Measurements from ENCODE around the gene METTL23. TPM values are rescaled to one million over a fixed set of nuclear protein-coding genes. Genes with fewer than 3 reads are reported as not detected.

Gene METTL23
- total RNA-seq, 1 donor from 2014 or later = 31.2 TPM

- no peak for DNase-seq (ENCODE audit: low spot score in 2 of 2)
- Histone ChIP-seq H3K27me3 (no peaks in the 10 kb centered on the region), H3K4me1 (peaks cover 4 to 32% of the 10 kb centered on the region in 2 donors), H3K36me3 (peaks cover 29 to 57% of the 10 kb centered on the region in 2 donors), H3K9me3 (no peaks in the 10 kb centered on the region), H3K27ac (peak overlapping the region in 1 of 2 donors; percentile 28), H3K4me3 (no peak overlapping the region)
- intact Hi-C loops (cut with DNase I) = loop anchor here (10.0 kb wide), 1 partner anchor 672 kb away; no protein-coding TSS in a partner anchor
- no peak for TF ChIP-seq CTCF (IDR thresholded peaks at IDR 0.05)
These were observed 6.3 kb downstream of the METTL23 start for GRCh38 chr17:76732734-76733617.

DNA sequence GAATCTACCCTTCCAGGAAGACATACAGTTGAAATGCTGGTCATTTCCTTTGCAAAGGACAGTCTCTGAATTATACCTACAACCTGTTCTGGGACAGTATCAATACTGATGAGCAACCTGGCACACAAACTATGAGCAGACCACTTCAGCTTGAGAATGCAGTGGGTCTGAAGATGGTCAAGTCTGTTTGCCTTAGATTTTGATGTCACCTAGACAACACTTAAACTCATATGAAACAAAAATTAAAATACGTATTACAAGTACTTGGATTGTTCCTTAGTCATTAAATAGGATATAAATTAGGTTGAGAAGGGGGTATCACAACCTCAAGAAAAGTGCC, 6.9 kb downstream of the METTL23 start:
- H3K4me1 ChIP-seq = peaks cover 5 to 33% of the 10 kb centered on the region in 2 donors
- H3K27me3 ChIP-seq = no peaks in the 10 kb centered on the region
- H3K4me3 ChIP-seq = no peak overlapping the region
- no peak for DNase-seq (ENCODE audit: low spot score in 2 of 2)
- intact Hi-C loops (cut with DNase I) = loop anchor here (10.0 kb wide), 1 partner anchor 671 kb away; no protein-coding TSS in a partner anchor
- no peaks in the 10 kb centered on the region for H3K9me3 ChIP-seq
- peaks cover 29 to 57% of the 10 kb centered on the region in 2 donors for H3K36me3 ChIP-seq
- TF ChIP-seq CTCF (IDR thresholded peaks at IDR 0.05) = no peak
- H3K27ac ChIP-seq = peak overlapping the region in 1 of 2 donors; percentile 28

DNA sequence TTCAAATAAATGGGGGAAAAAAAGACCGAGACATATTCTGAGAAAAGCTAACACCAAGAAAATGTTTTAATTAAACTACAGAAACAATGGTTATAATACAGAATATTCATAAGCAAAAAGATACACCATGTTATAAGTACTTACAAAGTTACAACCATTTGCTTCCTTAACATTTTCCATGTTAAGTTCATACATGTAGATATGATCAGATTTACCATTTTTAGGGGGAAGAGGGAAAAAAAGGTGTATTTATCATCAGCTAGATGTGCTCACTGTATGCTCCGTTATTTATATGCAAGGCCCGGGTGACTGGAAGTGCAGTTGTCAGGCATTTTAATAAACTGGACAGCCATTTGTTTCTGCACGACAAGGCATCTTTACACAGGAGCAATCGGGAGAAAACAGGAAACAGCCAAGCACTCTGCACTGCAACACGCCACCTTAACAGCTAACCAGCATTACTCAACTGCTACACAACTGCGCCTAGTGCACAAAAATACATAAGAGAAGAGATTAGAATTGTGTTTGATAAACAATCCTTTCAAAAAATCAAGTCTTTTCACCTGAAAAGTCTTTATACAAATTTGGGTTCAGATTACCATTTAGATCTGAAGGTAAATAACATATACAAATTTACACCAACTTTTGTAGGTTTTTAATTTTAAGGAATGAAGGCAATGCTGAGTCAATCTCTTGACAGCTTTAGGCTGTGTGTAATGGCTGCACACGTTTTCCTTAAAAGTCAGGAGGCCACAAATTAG, 7.6 kb downstream of the METTL23 start:
- Histone ChIP-seq H3K36me3 (peaks cover 29 to 57% of the 10 kb centered on the region in 2 donors), H3K9me3 (no peaks in the 10 kb centered on the region), H3K4me1 (peaks cover 5 to 39% of the 10 kb centered on the region in 2 donors), H3K27me3 (no peaks in the 10 kb centered on the region), H3K4me3 (peak overlapping the region in 1 of 2 donors; percentile 92), H3K27ac (peak overlapping the region in 1 of 2 donors; percentile 98)
- intact Hi-C loops (cut with DNase I) = loop anchor here (10.0 kb wide), 1 partner anchor 671 kb away; no protein-coding TSS in a partner anchor
- no peak for TF ChIP-seq CTCF (IDR thresholded peaks at IDR 0.05)
- DNase-seq (ENCODE audit: low spot score in 2 of 2) = no peak

GRCh38 chr17:76735006-76735405, 8.4 kb downstream of the METTL23 start:
- no peak for TF ChIP-seq CTCF (IDR thresholded peaks at IDR 0.05)
- Histone ChIP-seq H3K4me3 (peak overlapping the region; percentile 92 to 97), H3K27ac (peak overlapping the region; percentile 95 to 98), H3K9me3 (no peaks in the 10 kb centered on the region), H3K36me3 (peaks cover 29 to 52% of the 10 kb centered on the region in 2 donors), H3K27me3 (no peaks in the 10 kb centered on the region), H3K4me1 (peaks cover 5 to 44% of the 10 kb centered on the region in 2 donors)
- intact Hi-C loops (cut with DNase I) = loop anchor here (5.0 to 10.0 kb wide), 2 partner anchors 178 to 670 kb away; no protein-coding TSS in a partner anchor
- DNase-seq (ENCODE audit: low spot score in 2 of 2) = no peak

DNA sequence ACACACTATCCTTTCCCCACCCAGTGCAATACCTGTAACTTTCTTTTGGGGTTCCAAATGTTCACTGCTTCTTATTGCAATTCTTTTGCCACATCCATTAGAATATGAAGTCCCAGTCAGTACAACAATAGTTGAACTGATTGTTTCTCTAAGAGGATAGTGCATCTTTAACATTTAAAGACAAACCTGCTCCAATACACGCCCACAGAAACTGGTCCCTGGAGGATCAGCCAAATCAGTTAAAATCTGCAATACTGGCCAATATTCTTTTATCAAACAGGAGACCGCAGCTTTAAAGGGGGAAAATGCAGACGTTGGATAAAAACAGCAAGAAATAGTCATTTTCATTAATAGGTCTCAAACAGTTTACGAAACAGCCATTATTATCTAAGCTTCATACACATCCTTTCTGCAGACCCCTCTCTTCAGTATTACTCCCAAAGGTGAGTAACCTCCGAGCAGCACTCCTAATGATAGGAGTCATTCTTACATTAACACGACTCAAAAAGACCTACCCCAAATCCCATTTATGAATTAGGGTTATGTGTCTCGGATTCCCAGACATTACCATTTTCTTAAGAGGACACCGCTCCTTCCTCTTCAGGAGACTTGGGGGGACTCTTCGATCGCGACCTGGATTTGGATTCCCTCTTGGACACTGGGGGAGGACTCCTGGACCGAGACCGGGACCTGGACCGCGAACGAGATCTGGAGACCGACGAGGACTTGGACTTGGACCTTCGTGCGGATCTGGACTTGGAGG, 9.1 kb downstream of the METTL23 start:
- intact Hi-C loops (cut with DNase I) = loop anchor here (5.0 to 10.0 kb wide), 2 partner anchors 178 to 669 kb away; no protein-coding TSS in a partner anchor
- Histone ChIP-seq H3K36me3 (peaks cover 29 to 46% of the 10 kb centered on the region in 2 donors), H3K4me1 (peaks cover 5 to 47% of the 10 kb centered on the region in 2 donors)

More for the DNA sequence above, 9.1 kb downstream of the METTL23 start:
- DNase-seq (ENCODE audit: low spot score in 2 of 2) = no peak
- peak overlapping the region; percentile 95 to 98 for H3K27ac ChIP-seq
- no peak for TF ChIP-seq CTCF (IDR thresholded peaks at IDR 0.05)
- peak overlapping the region; percentile 92 to 97 for H3K4me3 ChIP-seq
- H3K9me3 ChIP-seq = no peaks in the 10 kb centered on the region
- no peaks in the 10 kb centered on the region for H3K27me3 ChIP-seq

Data from ascending aorta (tissue), 2 donors.